Epithelial cell of proximal tubule (primary cell): ENCODE results near the gene RPS19BP1. TPM values are rescaled to one million over a fixed set of nuclear protein-coding genes. Genes with fewer than 3 reads are reported as not detected.

Experiments
- DNase-seq: peaks from one replicate; pipeline ENCODE4 v3.0.0-alpha.2; 2011; ENCODE audit warnings: low read depth
- H3K4me3 ChIP-seq: 2 replicates; pipeline ENCODE4 v1.5.1; 2011; ENCODE audit warnings: low read depth, mild to moderate bottlenecking, low read length
- CTCF ChIP-seq: conservative IDR thresholded peaks from 2 replicates; pipeline ENCODE4 v1.5.1; 2012; ENCODE audit warnings: low read depth, mild to moderate bottlenecking, low read length
- total RNA-seq: library from RNA; depleted of rRNA; stranded (reverse); fragments of >200 nt; gene quantifications from 2 replicates; pipeline ENCODE4 v1.2.3, GENCODE V29; 2015

The RPS19BP1 gene
- total RNA-seq, 1 donor from 2014 or later = 126 TPM

- TF ChIP-seq CTCF = no peak
- DNase-seq = no peak
Observed at GRCh38 chr22:39535831-39536449, 3.4 kb upstream of the RPS19BP1 start.

GRCh38 chr22:39535357-39535725 is 2.8 kb upstream of the RPS19BP1 start:
- no peak overlapping the region for H3K4me3 ChIP-seq
- no peak for TF ChIP-seq CTCF
- DNase-seq = no peak

More at GRCh38 chr22:39535831-39536449, 3.4 kb upstream of the RPS19BP1 start:
- H3K4me3 ChIP-seq = no peak overlapping the region

GRCh38 chr22:39534591-39535356 is 2.2 kb upstream of the RPS19BP1 start:
- peak; percentile 82 for TF ChIP-seq CTCF
- DNase-seq = no peak
- H3K4me3 ChIP-seq = no peak overlapping the region

- no peak overlapping the region for H3K4me3 ChIP-seq
- TF ChIP-seq CTCF = no peak
- DNase-seq = no peak
Observed at GRCh38 chr22:39534092-39534506, 1.6 kb upstream of the RPS19BP1 start.

GRCh38 chr22:39530692-39531331 is 1.7 kb downstream of the RPS19BP1 start:
- H3K4me3 ChIP-seq = no peak overlapping the region
- no peak for DNase-seq
- TF ChIP-seq CTCF = peak; percentile 40

- no peak for DNase-seq
- H3K4me3 ChIP-seq = no peak overlapping the region
- no peak for TF ChIP-seq CTCF
Observed at GRCh38 chr22:39530116-39530515, 2.4 kb downstream of the RPS19BP1 start.
